HG02938 (cell line): ENCODE measurements around the gene PHF14.

Source experiments
- ATAC-seq: cut with Tn5 transposase; IDR thresholded peaks from one replicate; pipeline ENCODE4 v1.9.1; 2021; ENCODE audit warnings: mild to moderate bottlenecking, moderate library complexity; ENCODE audit not compliant: unreplicated experiment

The PHF14 gene

DNA sequence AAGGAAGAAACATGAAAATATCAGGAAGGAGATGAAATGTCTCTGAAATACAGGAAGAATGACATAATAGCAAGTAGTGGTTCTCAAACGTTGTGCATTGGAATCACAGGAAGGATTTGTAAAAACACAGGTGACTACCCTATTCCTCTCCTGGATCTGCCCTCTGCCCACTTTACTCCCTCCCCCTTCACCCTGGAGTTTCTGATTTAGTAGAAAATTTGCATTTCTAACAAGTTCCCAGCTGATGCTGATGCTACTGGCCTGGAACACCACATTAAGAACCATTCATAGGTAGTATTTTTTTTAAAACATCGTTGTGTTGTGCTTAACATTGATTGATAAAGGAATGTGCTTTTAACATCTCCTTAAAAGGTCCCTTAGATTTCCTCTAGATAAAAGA, 130.9 kb downstream of the PHF14 start:
- ATAC-seq: no peak

DNA sequence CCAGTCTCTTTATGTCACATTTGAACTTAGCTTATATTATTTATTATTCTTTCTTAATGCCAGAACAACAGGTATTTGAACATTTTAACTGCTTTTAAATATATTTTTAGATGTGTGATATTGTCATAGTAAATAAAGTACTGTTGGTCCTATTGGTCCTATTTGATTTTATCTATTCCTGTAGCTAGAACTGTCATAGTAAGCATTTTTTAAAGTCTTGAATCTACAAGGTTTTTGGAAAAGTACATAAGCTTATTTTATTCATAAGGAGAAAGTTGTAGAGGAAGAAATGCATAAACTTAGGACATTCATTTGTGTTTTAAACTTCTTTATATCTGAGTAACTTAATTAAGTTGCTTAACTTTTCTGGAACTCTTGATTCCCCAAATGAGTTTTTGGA, 136.0 kb downstream of the PHF14 start:
- ATAC-seq: no peak

DNA sequence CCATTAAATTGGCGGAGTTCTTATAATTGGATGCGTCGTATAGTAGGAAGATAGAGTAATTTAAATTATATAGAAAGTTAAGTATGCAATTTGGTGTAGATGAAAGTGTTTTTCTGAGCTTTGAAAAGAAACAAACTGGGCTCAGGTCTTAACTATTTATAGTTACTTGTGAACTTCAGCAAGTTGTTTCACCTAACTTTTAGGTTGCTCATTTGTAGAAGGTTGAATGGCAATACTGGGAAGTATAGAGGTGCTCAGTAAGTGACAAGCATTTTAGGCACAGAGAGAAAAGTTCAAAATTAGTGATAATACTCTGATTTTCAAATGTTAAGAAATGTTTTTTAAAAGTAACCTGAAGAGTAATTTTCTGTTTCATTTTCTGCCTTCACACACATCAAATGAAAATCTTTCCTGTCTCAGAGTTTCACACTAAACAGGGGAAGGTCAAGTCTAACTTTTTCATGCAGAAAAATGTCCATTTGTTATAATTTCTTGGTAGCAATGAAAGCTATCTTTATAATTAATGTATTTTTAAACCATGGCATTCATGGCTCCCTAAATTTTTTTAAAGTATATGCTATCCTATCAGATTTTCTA, 146.5 kb downstream of the PHF14 start:
- peak; percentile 75 for ATAC-seq

DNA sequence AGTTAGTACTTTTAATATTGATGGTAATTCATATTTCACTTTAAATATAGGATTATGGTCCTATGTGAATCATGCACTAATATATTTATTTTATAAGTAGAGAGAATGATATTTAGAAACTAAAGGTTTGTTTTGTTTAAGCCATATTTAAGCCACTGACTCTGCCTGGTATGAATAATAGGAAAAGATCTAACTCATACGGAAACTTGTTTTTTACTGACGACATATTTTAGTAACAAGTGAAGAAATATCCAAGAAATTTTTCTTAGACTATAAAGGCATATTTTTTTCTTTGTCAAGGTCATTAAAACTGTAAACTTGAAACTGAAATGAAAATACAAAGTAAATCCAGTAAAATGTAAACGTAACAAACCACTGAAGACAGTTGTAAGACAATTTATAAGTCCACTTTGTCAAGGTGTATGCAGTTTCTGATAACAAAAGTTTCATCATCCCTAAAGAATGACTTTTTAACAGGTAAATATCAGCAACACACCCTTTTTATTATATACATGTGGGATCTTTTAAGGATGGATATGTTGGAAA, 147.1 kb downstream of the PHF14 start:
- peak; percentile 35 for ATAC-seq

DNA sequence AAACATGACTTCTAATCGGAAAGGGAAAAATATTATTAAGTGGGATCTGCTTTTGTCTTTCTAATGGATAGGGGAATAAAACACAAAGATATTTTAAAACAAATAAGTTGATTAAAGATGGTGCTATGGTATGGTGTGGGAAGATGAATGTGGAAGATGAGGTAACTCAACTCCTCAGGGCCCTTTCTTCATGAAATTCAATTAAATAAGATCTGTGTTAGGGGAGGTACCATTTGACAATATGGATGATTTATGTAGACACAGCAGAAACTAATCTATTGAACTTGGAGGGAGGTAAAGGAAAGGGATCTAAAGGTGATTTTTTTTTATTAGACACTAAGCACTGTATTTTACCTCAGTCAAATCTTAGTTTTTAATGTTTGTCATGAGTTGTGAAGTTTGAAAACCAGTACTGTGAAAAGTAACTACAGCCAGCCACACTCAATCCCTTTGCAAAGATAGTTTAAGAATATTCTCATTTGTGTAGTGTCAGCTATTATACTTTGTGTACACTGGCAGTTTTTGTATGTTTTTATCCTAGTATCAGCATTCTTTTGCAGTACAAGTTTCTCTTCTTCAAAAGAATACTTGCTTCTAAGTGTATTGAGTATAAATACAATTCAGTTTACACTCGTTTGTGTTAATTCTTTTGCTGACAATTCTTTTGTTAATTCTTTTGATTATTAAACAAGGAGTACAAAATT, 151.3 kb downstream of the PHF14 start:
- no peak for ATAC-seq

DNA sequence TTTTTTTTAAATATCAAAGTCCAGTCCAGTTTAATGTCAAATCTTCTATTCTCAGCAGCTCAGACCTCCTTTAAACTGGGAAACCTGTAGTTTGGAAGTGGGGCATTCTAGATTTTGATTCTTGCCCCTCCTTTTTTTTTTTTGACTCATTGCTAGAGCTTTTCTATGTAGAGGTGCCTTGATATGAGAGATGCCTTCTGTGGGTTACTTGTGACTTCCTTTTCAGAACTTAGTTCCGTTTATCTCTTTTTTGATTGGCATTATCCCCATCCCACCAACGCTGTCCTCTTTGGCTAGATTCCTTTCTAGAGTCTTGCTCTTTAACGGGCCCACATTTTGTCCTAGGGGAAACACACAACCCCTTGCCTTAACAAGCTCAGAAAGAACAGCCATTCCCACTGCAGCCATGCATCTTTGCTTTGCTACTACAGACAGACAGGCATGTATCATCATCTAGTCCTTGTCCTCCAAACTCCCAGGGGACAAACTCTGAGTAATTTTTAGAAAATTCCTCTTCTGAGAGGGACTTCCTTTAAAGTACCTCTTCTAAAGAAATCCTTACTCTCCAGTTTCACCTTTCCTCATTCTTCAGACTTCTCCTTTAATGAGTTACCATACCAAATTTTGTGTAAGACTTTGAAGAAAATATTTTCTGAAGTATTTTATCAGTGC, 153.6 kb downstream of the PHF14 start:
- no peak for ATAC-seq

DNA sequence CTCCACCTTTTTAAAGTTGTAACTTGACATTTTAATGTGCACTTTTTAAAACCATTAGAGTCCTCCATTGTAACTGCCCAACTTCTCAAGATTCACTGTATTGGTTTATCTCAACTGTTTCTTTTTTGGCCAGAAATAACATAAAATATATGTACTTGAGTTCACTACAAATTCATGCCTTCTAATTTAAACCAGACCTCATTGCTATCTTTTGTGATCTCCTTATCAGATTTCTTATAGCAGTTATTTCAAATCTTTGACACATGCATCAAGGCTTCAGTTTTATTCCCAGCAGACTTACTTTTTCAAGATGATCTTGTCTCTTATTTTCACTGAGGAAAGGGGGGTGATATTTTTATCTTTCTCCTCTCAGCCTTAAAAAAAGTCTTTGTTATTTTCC, 154.3 kb downstream of the PHF14 start:
- ATAC-seq: no peak

DNA sequence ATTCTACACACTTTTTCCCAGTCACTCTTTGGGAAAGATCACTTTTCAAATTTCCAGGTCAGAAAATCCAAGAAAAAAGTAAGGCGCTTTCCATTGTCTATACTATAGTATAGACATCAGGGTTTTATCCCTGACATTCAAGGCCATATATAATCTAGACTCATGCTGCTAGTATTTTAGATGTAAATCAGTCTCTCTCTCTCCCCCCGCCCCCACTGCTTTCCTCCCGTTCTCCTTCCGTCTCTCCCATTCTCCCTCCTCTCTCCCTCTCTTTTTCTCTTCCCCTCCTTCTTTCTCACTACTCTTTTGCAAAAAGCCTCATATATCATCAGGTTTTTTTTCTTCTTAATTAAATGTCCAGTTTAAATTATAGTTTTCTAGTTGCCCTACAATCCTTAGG, 154.8 kb downstream of the PHF14 start:
- ATAC-seq: no peak

DNA sequence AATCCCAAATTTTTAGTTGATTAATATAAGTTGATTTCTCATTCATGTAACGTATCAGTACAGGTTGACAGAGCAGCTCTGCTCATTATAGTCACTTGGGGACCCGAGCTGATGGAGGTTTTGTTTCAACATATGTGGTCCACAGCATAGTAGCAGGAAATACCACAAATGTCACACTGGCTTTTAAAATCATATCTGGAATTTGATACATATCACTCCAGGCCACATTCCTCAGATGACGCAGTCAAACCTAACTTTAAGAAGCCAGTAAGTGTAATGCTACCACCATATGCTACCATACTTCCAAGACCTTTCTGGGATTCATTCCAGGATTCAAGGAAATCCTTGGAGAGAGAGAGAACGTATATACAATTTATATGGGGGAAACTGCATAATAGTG, 156.3 kb downstream of the PHF14 start:
- ATAC-seq: no peak

DNA sequence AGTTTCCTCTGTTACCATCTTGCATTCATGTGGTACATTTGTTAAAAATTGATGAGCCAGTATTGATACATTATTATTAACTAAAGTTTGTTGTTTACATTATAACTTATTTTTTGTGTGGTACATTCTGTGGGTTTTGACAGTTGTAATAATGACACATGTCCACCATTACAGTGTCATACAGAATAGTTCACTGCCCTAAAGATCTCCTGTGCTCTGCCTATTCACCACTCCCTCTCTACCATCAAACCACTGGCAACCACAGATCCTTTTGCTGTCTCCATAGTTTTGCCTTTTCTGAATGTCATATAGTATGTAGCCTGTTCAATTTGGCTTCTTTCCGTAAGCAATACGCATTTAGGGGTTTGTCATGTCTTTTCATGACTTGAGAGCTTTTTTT, 156.9 kb downstream of the PHF14 start:
- no peak for ATAC-seq

DNA sequence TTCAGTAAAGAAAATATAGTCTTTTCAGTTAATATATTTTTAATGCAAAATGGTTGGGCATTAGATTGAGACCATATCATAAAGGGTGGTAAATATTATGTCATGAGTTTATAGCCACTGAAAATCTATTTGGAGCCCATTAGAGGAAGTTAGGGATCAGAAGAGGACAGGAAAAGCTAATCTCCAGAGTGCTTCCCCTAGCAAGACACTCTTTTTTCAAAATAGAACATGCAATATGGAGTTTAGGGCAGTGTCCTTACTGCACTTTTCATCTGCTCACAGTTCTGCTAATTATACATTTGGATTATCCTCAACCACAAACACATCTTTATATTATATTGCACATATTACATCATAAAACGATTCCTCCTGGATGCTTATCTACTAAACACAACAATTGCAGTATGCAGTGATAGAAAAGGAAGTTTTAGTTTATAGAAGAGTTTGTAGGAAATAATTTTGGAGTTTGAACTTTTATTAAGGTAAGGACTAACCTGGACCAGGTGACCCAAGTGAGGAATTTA, 159.8 kb downstream of the PHF14 start:
- no peak for ATAC-seq

DNA sequence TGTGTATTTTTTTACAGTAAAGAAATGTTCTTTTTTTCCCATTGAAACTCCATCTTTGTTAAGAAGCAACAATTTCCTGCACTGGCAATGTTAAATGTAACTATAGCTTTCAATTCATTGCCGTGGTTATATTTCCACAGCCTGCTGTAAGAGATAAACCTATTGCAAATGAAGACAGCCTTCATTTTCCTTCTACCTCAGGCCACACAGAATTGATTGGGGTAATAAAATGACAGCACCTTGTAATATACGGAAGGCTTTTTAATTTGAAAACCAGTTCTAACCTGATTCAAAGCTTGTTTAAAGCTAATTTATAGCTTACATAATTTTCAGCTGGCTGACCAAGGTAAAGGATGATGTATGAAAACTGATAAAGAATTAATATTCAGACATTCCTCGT, 161.9 kb downstream of the PHF14 start:
- no peak for ATAC-seq

DNA sequence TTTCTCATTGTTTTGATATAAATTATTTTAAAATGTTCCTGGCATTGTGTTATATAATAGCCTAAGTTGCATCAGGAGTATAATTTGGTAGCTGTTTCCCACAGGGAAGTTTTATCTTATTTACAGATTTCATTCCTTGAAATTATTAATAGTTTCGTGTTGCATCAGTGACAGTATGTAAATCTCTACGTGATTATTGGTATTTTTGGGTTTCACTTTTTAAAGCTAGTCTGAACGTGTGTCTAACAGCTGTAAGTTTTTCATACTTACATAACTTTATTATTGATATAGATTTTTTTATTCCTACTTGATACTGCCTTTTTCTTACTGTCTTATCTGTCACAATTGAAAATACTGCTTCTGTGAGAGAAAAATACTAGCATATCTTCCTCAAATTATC, 167.9 kb downstream of the PHF14 start:
- ATAC-seq: no peak

DNA sequence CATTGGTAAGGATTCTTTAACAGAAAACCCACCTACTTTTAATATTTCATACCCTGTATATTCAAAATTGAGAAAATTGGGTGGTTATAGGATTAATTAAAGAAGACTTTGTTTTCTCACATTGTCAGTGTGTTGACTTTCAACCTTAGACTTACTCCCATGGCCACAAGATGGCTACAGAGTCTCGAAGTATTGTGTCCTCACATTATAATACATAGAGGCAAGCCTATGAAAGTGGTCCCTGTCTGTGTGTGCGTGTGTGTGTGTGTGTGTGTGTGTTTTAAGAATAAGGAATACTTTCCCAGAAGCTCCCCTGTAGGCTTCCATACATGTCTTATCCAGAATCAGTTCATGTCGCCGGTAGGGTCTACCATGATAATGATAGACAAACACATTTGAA, 180.0 kb downstream of the PHF14 start:
- no peak for ATAC-seq

DNA sequence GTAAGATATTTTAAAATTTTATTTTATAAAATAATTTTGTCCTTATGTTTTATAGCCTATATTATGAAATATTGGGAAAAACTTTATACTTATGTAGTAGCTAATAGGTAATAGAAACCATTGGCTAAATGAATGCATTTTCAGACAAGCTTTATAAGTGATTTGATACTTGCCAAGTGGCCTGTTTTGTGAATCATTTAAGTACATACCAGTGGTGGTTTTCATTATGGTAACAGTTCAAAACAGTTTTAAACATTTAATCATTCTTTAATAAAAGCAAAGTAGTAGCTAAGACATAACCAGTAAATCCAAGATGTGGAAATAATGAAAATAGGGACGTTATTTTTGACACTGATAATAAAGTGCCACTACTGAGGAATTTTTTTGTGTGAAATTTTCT, 182.2 kb downstream of the PHF14 start:
- no peak for ATAC-seq

DNA sequence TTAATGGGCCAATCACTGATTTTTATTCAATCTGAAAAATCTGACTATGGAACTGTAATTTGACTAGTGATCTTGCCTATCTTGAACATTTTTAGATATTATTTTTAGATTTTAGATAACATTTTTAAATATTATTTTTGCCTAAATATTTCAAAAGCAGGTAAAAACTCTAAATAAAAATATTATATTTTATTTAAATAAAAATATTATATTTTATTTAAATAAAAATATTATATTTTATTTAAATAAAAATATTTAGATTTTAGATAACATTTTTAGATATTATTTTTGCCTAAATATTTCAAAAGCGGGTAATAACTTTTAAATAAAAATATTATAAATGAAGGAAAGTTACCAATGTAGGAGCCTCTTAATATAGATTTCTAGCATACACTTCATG, 187.8 kb downstream of the PHF14 start:
- no peak for ATAC-seq

DNA sequence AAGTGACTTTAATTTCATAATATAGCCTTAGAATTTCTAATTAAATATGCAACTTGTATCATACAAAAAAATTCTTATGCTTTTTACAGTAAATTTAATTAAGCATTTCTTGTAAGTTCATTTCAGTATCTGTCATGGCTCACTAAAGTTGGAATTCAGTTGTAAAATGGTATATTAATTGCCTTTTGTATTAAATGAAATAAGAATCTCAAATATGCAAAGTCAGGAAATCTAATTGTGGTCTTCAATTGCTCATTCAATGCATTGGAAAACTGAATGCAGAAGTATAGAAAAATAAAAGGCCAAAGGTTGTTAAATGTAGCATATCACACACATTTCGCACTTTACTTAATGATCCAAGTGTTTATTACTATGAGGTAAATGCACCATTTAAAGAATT, 189.5 kb downstream of the PHF14 start:
- ATAC-seq: no peak

DNA sequence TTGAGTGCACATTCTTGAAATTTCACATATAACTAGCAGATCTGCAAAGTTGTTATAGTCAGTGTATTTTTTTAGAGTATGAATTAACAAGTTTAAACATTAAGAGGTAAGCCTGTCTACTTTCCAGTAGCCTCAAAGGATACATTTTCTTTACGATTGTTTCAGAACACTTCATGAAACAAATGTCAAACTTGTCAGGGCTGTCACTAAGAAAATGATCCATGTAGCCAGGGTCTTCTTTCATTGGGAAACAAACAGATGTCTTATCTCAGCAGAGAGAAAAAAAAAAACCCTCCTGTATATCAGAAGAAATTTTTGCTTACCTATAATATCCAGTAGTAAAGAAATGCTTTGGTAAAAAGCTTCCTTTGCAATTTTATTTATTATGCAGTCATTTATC, 192.4 kb downstream of the PHF14 start:
- no peak for ATAC-seq

DNA sequence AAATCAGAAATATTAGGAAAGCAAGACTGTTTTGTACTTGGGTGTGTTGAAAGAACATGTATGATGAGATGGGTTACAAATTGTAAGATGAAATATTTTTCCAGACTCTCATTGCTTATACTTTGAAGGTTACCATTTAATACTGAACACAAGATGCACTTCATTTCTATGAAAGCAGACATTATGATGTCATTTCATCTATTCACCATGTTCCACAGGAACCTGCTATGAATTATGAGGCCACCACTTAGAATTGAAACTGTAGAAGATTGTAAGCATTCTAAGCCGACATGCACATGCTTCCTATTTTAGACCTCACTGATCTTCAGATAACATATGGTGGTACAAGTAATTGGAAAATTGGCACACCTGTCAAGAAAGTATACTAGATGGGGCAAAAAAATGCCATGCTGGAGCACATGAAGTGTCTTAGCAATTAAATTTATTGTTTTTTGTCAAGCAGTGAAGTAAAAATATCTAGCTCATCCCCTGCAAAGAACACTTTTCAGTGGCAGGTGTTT, 195.0 kb downstream of the PHF14 start:
- no peak for ATAC-seq

DNA sequence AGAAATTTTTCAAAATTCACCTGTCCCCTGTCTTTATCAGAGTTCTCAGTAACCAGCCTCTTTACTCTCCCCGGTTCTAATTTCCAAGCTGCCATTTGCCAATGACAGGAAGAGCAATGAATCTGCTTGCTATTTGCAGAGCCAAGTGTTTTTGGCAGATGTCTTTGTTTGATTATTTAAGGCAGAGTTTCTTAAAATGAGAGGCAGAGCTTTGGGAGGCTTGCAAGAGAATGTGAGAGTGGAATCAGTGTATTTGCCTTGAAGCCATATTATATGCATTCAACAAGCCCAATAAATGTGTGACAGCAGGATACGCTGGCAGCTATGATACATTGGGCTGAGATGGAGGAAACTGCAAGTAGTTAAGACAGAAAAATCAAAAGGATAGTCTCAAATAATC, 196.5 kb downstream of the PHF14 start:
- ATAC-seq: no peak

DNA sequence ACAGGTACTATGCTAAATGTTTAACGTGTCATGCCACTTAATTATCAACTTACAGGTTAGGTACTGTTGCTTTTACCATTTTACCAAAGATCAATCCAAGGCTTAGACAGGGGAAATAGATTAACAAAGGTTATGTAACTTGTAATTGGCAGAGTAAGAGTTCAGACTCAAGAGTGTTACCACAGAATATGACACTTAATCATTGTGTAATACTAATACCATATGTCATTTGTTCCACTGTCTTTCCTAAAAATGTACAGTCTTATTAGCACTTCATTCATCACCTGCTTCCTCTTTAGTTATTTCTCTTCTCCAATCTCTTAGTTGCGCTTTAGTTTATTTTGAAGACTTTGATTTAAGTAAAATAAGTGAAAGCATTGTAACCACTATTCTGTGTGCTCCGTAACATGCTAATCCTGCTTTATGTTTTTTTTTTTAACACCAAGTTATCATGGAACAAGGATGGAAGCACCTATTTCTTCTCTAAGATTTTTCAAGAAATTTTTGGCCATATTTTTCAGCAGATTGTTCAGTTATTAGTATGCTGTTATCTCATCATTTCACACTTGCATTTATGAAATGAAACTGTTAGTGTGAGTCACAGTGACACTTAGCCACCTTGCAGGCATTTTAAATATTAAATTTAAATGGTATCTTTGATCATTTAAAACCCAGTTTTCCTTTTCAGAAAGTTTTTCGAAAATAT, 197.3 kb downstream of the PHF14 start:
- no peak for ATAC-seq
